ENCODE data around the gene GET4. TPM values are rescaled to one million over a fixed set of nuclear protein-coding genes. Genes with fewer than 3 reads are reported as not detected.

Gene GET4
- total and polyA plus RNA-seq, 2 of the 13 experiments (the other 11 are each of a cell fraction or from before 2014, with no cell fraction given) = 28.2 to 35.2 TPM

GRCh38 chr7:844043-844442 lies 32.3 kb upstream of the GET4 start:
- Histone ChIP-seq H4K20me1 (ENCODE audit: insufficient read depth, low read length) (no peaks in the 10 kb centered on the region), H3K27me3 (ENCODE audit: control insufficient read depth in 1 of 2, insufficient read depth in 2 of 2, low read length in 2 of 2) (no peaks in the 10 kb centered on the region), H3K4me1 (ENCODE audit: insufficient read depth, low read length) (no peaks in the 10 kb centered on the region), H2AFZ (ENCODE audit: low read length) (no peak overlapping the region), H3K79me2 (ENCODE audit: insufficient read depth, low read length) (no peaks in the 10 kb centered on the region), H3K4me3 (replicated peaks in 1 of 3; ENCODE audit: insufficient read depth in 1 of 3, low read depth in 2 of 3, low read length in 3 of 3) (no peak overlapping the region), H3K9me3 (ENCODE audit: low read length) (no peaks in the 10 kb centered on the region), H3K9ac (ENCODE audit: insufficient read depth, low read depth, low read length) (no peak overlapping the region), H3K27ac (ENCODE audit: extremely low read length, insufficient read depth, low read length) (no peak overlapping the region), H3K36me3 (replicated peaks in 1 of 2; ENCODE audit: control insufficient read depth in 1 of 2, insufficient read depth in 2 of 2, low read length in 2 of 2) (peaks cover 22 to 46% of the 10 kb centered on the region in 2 experiments; a peak in 4 of 5 replicates), H3K4me2 (ENCODE audit: low read depth, low read length) (no peak overlapping the region)
- intact Hi-C loops (cut with micrococcal nuclease; ENCODE audit: unreplicated experiment) = no loop called here
- POLR2A ChIA-PET = no interaction called here
- no peak; the same call in 2 of the 3 replicates for ATAC-seq
- CTCF ChIA-PET (ENCODE audit: low intra/inter-chr PET ratio, low total read pairs) = no interaction called here
- 100% methylated on average over 4 of the region's 14 CpGs for WGBS (ENCODE audit: low lambda C conversion rate)
- DNase-seq (ENCODE audit: low spot score) = no peak
- FAIRE-seq = no peak
- in situ Hi-C loops (cut with HindIII; ENCODE audit: extremely low pct_ligation_motif_present, low pct_unique_long_range_greater_than_20kb) = no loop called here
- BruUV-seq (replicated peaks) = no TSS peak
- TF ChIP-seq ZNF460 (CRISPR knock-in tag; IDR thresholded peaks at IDR 0.05; ENCODE audit: borderline replicate concordance) (no peak), ZNF7 (CRISPR knock-in tag; IDR thresholded peaks at IDR 0.05) (no peak), NR3C1 (CRISPR knock-in tag; IDR thresholded peaks at IDR 0.05) (no peak), ZKSCAN8 (CRISPR knock-in tag; IDR thresholded peaks at IDR 0.05; ENCODE audit: borderline replicate concordance) (no peak), ASH2L (IDR thresholded peaks at IDR 0.05; ENCODE audit: insufficient read length, low read depth, low read length) (no peak), ZFY (CRISPR knock-in tag; IDR thresholded peaks at IDR 0.05) (no peak)
- TF ChIP-seq, protein P1, sequence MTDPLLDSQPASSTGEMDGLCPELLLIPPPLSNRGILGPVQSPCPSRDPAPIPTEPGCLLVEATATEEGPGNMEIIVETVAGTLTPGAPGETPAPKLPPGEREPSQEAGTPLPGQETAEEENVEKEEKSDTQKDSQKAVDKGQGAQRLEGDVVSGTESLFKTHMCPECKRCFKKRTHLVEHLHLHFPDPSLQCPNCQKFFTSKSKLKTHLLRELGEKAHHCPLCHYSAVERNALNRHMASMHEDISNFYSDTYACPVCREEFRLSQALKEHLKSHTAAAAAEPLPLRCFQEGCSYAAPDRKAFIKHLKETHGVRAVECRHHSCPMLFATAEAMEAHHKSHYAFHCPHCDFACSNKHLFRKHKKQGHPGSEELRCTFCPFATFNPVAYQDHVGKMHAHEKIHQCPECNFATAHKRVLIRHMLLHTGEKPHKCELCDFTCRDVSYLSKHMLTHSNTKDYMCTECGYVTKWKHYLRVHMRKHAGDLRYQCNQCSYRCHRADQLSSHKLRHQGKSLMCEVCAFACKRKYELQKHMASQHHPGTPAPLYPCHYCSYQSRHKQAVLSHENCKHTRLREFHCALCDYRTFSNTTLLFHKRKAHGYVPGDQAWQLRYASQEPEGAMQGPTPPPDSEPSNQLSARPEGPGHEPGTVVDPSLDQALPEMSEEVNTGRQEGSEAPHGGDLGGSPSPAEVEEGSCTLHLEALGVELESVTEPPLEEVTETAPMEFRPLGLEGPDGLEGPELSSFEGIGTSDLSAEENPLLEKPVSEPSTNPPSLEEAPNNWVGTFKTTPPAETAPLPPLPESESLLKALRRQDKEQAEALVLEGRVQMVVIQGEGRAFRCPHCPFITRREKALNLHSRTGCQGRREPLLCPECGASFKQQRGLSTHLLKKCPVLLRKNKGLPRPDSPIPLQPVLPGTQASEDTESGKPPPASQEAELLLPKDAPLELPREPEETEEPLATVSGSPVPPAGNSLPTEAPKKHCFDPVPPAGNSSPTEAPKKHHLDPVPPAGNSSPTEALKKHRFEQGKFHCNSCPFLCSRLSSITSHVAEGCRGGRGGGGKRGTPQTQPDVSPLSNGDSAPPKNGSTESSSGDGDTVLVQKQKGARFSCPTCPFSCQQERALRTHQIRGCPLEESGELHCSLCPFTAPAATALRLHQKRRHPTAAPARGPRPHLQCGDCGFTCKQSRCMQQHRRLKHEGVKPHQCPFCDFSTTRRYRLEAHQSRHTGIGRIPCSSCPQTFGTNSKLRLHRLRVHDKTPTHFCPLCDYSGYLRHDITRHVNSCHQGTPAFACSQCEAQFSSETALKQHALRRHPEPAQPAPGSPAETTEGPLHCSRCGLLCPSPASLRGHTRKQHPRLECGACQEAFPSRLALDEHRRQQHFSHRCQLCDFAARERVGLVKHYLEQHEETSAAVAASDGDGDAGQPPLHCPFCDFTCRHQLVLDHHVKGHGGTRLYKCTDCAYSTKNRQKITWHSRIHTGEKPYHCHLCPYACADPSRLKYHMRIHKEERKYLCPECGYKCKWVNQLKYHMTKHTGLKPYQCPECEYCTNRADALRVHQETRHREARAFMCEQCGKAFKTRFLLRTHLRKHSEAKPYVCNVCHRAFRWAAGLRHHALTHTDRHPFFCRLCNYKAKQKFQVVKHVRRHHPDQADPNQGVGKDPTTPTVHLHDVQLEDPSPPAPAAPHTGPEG (CRISPR knock-in tag; IDR thresholded peaks at IDR 0.05) = no peak
- TF ChIP-seq, protein P2, sequence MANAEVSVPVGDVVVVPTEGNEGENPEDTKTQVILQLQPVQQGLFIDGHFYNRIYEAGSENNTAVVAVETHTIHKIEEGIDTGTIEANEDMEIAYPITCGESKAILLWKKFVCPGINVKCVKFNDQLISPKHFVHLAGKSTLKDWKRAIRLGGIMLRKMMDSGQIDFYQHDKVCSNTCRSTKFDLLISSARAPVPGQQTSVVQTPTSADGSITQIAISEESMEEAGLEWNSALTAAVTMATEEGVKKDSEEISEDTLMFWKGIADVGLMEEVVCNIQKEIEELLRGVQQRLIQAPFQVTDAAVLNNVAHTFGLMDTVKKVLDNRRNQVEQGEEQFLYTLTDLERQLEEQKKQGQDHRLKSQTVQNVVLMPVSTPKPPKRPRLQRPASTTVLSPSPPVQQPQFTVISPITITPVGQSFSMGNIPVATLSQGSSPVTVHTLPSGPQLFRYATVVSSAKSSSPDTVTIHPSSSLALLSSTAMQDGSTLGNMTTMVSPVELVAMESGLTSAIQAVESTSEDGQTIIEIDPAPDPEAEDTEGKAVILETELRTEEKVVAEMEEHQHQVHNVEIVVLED (CRISPR knock-in tag; IDR thresholded peaks at IDR 0.05; ENCODE audit: borderline replicate concordance) = no peak

Measured in HepG2 (cell line).